HepG2 (cell line): ENCODE measurements around the gene IL1R1. TPM values are rescaled to one million over a fixed set of nuclear protein-coding genes. Genes with fewer than 3 reads are reported as not detected.
A peak's percentile ranks its signal among the peaks of the same experiment; 100 is the strongest.

Experiments used
- AGO1 ChIP-seq: fragments of 200-400 bp; formaldehyde crosslinking; IDR thresholded peaks from 2 replicates; pipeline ENCODE4 v1.6.1; 2017; ENCODE audit warnings: mild to moderate bottlenecking, low read depth, low read length, moderate library complexity; ENCODE audit not compliant: poor library complexity, severe bottlenecking
- CHD2 ChIP-seq: IDR thresholded peaks from 2 replicates; pipeline ENCODE4 v1.6.1; 2011; ENCODE audit warnings: low read depth, low read length, improper control_type of control experiment
- EEA1 ChIP-seq: sonication (generic); formaldehyde crosslinking; IDR thresholded peaks from 2 replicates; pipeline ENCODE4 v1.5.1; 2020; ENCODE audit warnings: mild to moderate bottlenecking, missing genetic modification reagents, borderline replicate concordance
- KAT7 ChIP-seq: IDR thresholded peaks from 2 replicates; pipeline ENCODE4 v1.6.1; 2018; ENCODE audit warnings: borderline replicate concordance, missing compliant biosample characterization
- PRMT3 ChIP-seq: sonication (generic); formaldehyde crosslinking; IDR thresholded peaks from 2 replicates; pipeline ENCODE4 v1.8.1; 2022; ENCODE audit warnings: low read depth, mild to moderate bottlenecking, moderate library complexity, missing genetic modification reagents, borderline replicate concordance
- RBAK ChIP-seq: sonication (generic); formaldehyde crosslinking; IDR thresholded peaks from 2 replicates; pipeline ENCODE4 v1.5.1; 2020; ENCODE audit warnings: mild to moderate bottlenecking, missing genetic modification reagents
- SMAD3 ChIP-seq: sonication (generic); formaldehyde crosslinking; IDR thresholded peaks from 2 replicates; pipeline ENCODE4 v1.4.0; 2020; ENCODE audit warnings: missing genetic modification reagents
- STAG1 ChIP-seq: sonication (generic); formaldehyde crosslinking; IDR thresholded peaks from 2 replicates; pipeline ENCODE4 v1.4.0; 2020; ENCODE audit warnings: missing genetic modification reagents
- UBTF ChIP-seq: sonication (generic); formaldehyde crosslinking; IDR thresholded peaks from 2 replicates; pipeline ENCODE4 v1.4.0; 2020; ENCODE audit warnings: mild to moderate bottlenecking, missing genetic modification reagents
- ZBTB26 ChIP-seq: IDR thresholded peaks from 2 replicates; pipeline ENCODE4 v1.6.1; 2016; ENCODE audit warnings: missing compliant biosample characterization, missing genetic modification reagents, borderline replicate concordance
- ZBTB7A ChIP-seq: sonication (generic); formaldehyde crosslinking; IDR thresholded peaks from 2 replicates; pipeline ENCODE4 v1.8.0; 2022; ENCODE audit warnings: mild to moderate bottlenecking, missing genetic modification reagents
- ZNF18 ChIP-seq: sonication (generic); formaldehyde crosslinking; IDR thresholded peaks from 2 replicates; pipeline ENCODE4 v1.8.0; 2022; ENCODE audit warnings: mild to moderate bottlenecking, missing genetic modification reagents; ENCODE audit not compliant: insufficient replicate concordance
- ZNF264 ChIP-seq: sonication (generic); formaldehyde crosslinking; IDR thresholded peaks from 2 replicates; pipeline ENCODE4 v1.4.0; 2020; ENCODE audit warnings: missing genetic modification reagents
- ZNF34 ChIP-seq: sonication (generic); formaldehyde crosslinking; IDR thresholded peaks from 2 replicates; pipeline ENCODE4 v1.4.0; 2020; ENCODE audit warnings: mild to moderate bottlenecking, missing genetic modification reagents, borderline replicate concordance
- ZNF746 ChIP-seq: sonication (generic); formaldehyde crosslinking; IDR thresholded peaks from 2 replicates; pipeline ENCODE4 v1.8.0; 2022; ENCODE audit warnings: mild to moderate bottlenecking, missing genetic modification reagents
- ZNF761 ChIP-seq: sonication (generic); formaldehyde crosslinking; conservative IDR thresholded peaks from 2 replicates; pipeline ENCODE4 v1.4.0; 2020; ENCODE audit warnings: mild to moderate bottlenecking, missing genetic modification reagents
- ZNF790 ChIP-seq: sonication (generic); formaldehyde crosslinking; IDR thresholded peaks from 2 replicates; pipeline ENCODE4 v1.8.0; 2022; ENCODE audit warnings: missing genetic modification reagents, mild to moderate bottlenecking, borderline replicate concordance
- ZNF792 ChIP-seq: IDR thresholded peaks from 2 replicates; pipeline ENCODE4 v1.6.1; 2016
- ZZZ3 ChIP-seq: sonication (generic); formaldehyde crosslinking; IDR thresholded peaks from 2 replicates; pipeline ENCODE4 v1.4.0; 2020; ENCODE audit warnings: missing genetic modification reagents, mild to moderate bottlenecking, borderline replicate concordance
- polyA plus RNA-seq, 8 experiments: library from polyadenylated mRNA; depleted of rRNA in 3 of 8; stranded (reverse) in 7 of 8; unstranded in 1 of 8; fragments of >200 nt; fragmentation: Illumina TruSeq in 4 of 8; extraction: Trizol in 4 of 8; gene quantifications; 2 replicates each; pipeline versions ENCODE4 v1.2.1 to v1.2.3, GENCODE V29; 2011 to 2016; ENCODE audit warnings: low read depth in 4 of 8, missing spikeins in 1 of 8, mixed read lengths in 1 of 8; ENCODE audit not compliant: insufficient read depth in 1 of 8
- total RNA-seq, 5 experiments: library from RNA; depleted of rRNA; stranded (reverse); fragments of >200 nt; fragmentation: Illumina TruSeq; extraction: Trizol; gene quantifications; 2 replicates each; pipeline ENCODE4 v1.2.3, GENCODE V29; 2016; ENCODE audit warnings: low read depth in 1 of 5
- TF ChIP-seq, protein P1 (sequence below): sonication (generic); formaldehyde crosslinking; IDR thresholded peaks from 2 replicates; pipeline ENCODE4 v1.4.0; 2020; ENCODE audit warnings: missing genetic modification reagents

The IL1R1 gene
- total and polyA plus RNA-seq, 2 of the 13 experiments (the other 11 are each of a cell fraction or from before 2014, with no cell fraction given), result 38.0 to 93.1 TPM

DNA sequence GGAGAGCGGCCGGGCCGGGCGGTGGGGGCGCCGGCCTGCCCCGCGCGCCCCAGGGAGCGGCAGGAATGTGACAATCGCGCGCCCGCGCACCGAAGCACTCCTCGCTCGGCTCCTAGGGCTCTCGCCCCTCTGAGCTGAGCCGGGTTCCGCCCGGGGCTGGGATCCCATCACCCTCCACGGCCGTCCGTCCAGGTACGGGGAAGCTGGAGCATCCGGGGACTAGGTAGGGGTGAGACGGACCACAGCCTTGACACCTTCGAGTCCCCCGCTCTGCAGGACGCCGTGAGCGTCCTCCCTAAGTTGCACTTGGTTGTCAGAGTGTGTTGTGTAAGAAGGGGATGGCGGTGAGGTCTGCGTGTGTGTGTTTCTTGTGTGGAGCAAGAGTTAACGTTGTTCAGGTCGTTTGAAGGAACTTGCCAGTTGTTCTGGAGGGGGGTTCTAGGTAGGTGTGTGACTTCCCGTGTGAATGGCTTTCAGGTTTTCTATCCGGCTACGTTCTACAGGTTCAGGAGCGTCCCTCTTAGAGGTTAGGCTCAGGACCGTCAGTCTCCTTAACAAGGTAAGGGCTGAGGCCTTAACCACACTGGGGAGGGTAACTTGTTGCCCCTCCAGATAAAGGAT is 393 bp downstream of the IL1R1 start (continued):
- TF ChIP-seq CHD2 (no peak), KAT7 (CRISPR knock-in tag) (0 out of 2 replicates have a peak, but pooled peaks have one; percentile 13), PRMT3 (CRISPR knock-in tag) (no peak), ZNF792 (no peak), ZNF790 (no peak; the same call in 1 of the 2 replicates), STAG1 (CRISPR knock-in tag) (0 out of 2 replicates have a peak, but pooled peaks have one; percentile 3), ZNF264 (0 out of 2 replicates have a peak, but pooled peaks have one; percentile 7), AGO1 (no peak), UBTF (CRISPR knock-in tag) (peak; percentile 92; the same call in 1 of the 2 replicates), ZBTB7A (CRISPR knock-in tag) (0 out of 2 replicates have a peak, but pooled peaks have one; percentile 15), SMAD3 (CRISPR knock-in tag) (peak; percentile 23; the same call in 1 of the 2 replicates), EEA1 (CRISPR knock-in tag) (peak; percentile 21; the same call in 1 of the 2 replicates), ZZZ3 (CRISPR knock-in tag) (no peak), ZNF761 (CRISPR knock-in tag) (peak; percentile 83; the same call in 1 of the 2 replicates), RBAK (no peak), ZNF18 (CRISPR knock-in tag) (peak; percentile 5), ZNF746 (no peak), ZNF34 (CRISPR knock-in tag) (0 out of 2 replicates have a peak, but pooled peaks have one; percentile 81), ZBTB26 (no peak)
- TF ChIP-seq, protein P1, sequence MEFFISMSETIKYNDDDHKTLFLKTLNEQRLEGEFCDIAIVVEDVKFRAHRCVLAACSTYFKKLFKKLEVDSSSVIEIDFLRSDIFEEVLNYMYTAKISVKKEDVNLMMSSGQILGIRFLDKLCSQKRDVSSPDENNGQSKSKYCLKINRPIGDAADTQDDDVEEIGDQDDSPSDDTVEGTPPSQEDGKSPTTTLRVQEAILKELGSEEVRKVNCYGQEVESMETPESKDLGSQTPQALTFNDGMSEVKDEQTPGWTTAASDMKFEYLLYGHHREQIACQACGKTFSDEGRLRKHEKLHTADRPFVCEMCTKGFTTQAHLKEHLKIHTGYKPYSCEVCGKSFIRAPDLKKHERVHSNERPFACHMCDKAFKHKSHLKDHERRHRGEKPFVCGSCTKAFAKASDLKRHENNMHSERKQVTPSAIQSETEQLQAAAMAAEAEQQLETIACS, result peak; percentile 77
